ENCODE measurements around the gene ZNF765. TPM values are rescaled to one million over a fixed set of nuclear protein-coding genes. Genes with fewer than 3 reads are reported as not detected.

Gene ZNF765
- total RNA-seq, 1 donor from 2014 or later, result 13.1 TPM

Other genes with a start within 250 kb of the ZNF765 start
- gene ZNF347, start 236.1 kb upstream of the ZNF765 start, total RNA-seq, result 3.7 and 4.6 TPM in 2 replicates
- gene ZNF665, start 201.8 kb upstream of the ZNF765 start, total RNA-seq, result 1.3 and 1.8 TPM in 2 replicates
- gene ZNF677, start 140.3 kb upstream of the ZNF765 start, total RNA-seq, result 15.5 and 16.5 TPM in 2 replicates
- gene VN1R2, start 136.9 kb upstream of the ZNF765 start, total RNA-seq, result not detected in 2 replicates
- gene VN1R4, start 127.4 kb upstream of the ZNF765 start, total RNA-seq, result not detected in 2 replicates
- gene ZNF845, start 61.4 kb upstream of the ZNF765 start, total RNA-seq, result 5.0 and 7.5 TPM in 2 replicates
- gene ZNF525, start 29.4 kb upstream of the ZNF765 start, total RNA-seq, result 3.3 and 9.7 TPM in 2 replicates
- 5.7 and 9.3 TPM in 2 replicates for gene ZNF761, start 36.8 kb downstream of the ZNF765 start, total RNA-seq
- 2.8 and 4.4 TPM in 2 replicates for gene ZNF813, start 72.6 kb downstream of the ZNF765 start, total RNA-seq
- gene ZNF331, start 143.0 kb downstream of the ZNF765 start, total RNA-seq, result 3.3 and 7.9 TPM in 2 replicates
- gene DPRX, start 236.8 kb downstream of the ZNF765 start, total RNA-seq, result not detected in 2 replicates

Data from lung microvascular endothelial cell (primary cell).